Measurements from ENCODE around the gene CD44. TPM values are rescaled to one million over a fixed set of nuclear protein-coding genes. Genes with fewer than 3 reads are reported as not detected.

The CD44 gene
- total and polyA plus RNA-seq, 10 of the 15 experiments (the other 5 are each of a cell fraction or from before 2014, with no cell fraction given), result 57.1 to 293 (median 120) TPM

GRCh38 chr11:35126000-35126878 lies 12.7 kb upstream of the CD44 start (continued):
- TF ChIP-seq EED (IDR thresholded peaks at IDR 0.05; ENCODE audit: low read depth) (peak; percentile 92), FOXK2 (IDR thresholded peaks at IDR 0.05) (no peak), MTA2 (IDR thresholded peaks at IDR 0.05; ENCODE audit: low read depth) (peak; percentile 87), RCOR1 (conservative IDR thresholded peaks at IDR 0.05; ENCODE audit: low read depth, low read length) (peak; percentile 86; the same call in 1 of the 2 replicates), TAF1 (IDR thresholded peaks at IDR 0.05; ENCODE audit: borderline replicate concordance, low read depth, low read length) (peak; percentile 37; the same call in 1 of the 2 replicates), BHLHE40 (IDR thresholded peaks at IDR 0.05; ENCODE audit: borderline replicate concordance in 1 of 2, low read depth in 2 of 2, low read length in 1 of 2) (peak; percentile 66 to 73), JUNB (IDR thresholded peaks at IDR 0.05) (peak; percentile 83), POLR2AphosphoS5 (IDR thresholded peaks at IDR 0.05; ENCODE audit: low read length) (peak; percentile 22; the same call in 1 of the 2 replicates), ATF7 (IDR thresholded peaks at IDR 0.05; ENCODE audit: low read depth) (peak; percentile 81), ESRRA (IDR thresholded peaks at IDR 0.05; ENCODE audit: low read length) (0 out of 2 replicates have a peak, but pooled peaks have one; percentile 34), IRF3 (IDR thresholded peaks at IDR 0.05) (no peak), TARDBP (IDR thresholded peaks at IDR 0.05; ENCODE audit: borderline replicate concordance) (no peak), NR2F1 (conservative IDR thresholded peaks at IDR 0.05) (peak; percentile 95), MEF2B (IDR thresholded peaks at IDR 0.05; ENCODE audit: partially characterized antibody, poor library complexity, severe bottlenecking) (peak; percentile 60), ZBTB4 (CRISPR knock-in tag; IDR thresholded peaks at IDR 0.05) (no peak), HDAC2 (IDR thresholded peaks at IDR 0.05) (no peak), ZBTB11 (CRISPR knock-in tag; IDR thresholded peaks at IDR 0.05) (no peak), CEBPZ (IDR thresholded peaks at IDR 0.05; ENCODE audit: low read depth, low read length) (no peak)

All from GM12878 (cell line).